Stromal cell of bone marrow (primary cell): Measurements from ENCODE around the gene PAN2.
"Not testable (repeated sequence)": the region's sequence is repeated elsewhere in the genome, so short reads cannot be mapped to it uniquely, and the experiment has no call there.

ENCODE experiments used
- DNase-seq: peaks from one replicate; pipeline ENCODE4 v3.0.0-alpha.2; 2012; ENCODE audit warnings: low read depth

The PAN2 gene

DNA sequence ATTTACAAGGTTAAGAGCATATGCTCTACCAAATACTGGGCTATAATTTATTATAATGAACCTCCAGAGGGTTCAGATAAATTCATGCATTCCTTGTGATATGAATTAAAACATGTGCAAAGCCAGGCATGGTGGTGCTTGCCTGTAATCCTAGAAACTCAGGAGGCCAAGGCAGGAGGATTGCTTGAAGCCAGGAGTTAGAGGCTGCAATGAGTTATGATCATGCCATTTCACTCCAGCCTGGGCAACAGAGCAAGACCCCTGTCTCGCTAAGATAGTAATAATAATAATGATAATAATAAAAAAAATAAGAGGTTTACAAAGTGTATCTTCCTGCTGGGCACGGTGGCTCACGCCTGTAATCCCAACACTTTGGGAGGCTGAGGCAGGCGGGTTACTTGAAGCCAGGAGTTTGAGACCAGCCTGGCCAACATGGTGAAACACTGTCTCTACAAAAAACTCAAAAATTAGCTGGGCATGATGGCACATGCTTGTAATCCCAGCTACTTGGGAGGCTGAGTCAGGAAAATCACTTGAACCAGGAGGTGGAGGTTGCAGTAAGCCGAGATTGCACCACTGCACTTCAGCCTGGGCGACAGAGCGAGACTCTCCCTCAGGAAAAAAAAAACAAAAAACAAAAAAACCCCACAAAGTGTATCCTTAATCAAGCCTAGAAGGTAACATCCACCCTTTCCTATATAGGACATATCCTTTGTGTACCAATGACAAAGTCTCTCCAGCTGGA is 26.4 kb downstream of the PAN2 start:
- no peak for DNase-seq

DNA sequence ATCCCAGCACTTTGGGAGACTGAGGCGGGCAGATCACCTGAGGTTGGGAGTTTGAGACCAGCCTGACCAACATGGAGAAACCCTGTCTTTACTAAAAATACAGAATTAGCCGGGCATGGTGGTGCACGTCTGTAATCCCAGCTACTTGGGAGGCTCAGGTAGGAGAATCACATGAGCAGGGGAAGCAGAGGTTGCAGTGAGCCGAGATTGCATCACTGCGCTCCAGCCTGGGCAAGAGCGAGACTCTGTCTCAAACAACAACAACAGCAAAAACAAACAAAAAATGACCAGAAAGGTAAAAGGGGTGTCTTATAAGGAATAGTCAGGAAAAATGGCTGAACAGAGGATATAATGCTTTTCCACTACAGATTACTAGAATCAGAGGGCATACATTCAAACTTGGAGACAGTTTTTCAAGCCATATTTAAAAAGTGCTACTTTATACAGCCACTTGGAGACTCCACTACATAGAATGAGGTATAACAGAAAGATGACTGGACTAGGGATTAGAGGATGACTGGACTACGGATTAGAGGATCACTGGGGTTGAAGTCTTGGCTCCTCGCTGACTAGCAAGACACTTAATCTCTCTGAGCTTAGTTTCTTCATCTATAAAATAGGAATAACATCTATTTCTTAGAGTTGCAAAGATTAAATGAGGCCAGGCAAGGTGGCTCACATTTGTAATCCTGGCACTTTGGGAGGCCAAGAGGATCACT is 28.8 kb downstream of the PAN2 start:
- no peak for DNase-seq

- DNase-seq: no peak
Measured at GRCh38 chr12:56304276-56304675, 29.5 kb downstream of the PAN2 start.

GRCh38 chr12:56300644-56301464 is 32.9 kb downstream of the PAN2 start:
- DNase-seq: no peak

DNA sequence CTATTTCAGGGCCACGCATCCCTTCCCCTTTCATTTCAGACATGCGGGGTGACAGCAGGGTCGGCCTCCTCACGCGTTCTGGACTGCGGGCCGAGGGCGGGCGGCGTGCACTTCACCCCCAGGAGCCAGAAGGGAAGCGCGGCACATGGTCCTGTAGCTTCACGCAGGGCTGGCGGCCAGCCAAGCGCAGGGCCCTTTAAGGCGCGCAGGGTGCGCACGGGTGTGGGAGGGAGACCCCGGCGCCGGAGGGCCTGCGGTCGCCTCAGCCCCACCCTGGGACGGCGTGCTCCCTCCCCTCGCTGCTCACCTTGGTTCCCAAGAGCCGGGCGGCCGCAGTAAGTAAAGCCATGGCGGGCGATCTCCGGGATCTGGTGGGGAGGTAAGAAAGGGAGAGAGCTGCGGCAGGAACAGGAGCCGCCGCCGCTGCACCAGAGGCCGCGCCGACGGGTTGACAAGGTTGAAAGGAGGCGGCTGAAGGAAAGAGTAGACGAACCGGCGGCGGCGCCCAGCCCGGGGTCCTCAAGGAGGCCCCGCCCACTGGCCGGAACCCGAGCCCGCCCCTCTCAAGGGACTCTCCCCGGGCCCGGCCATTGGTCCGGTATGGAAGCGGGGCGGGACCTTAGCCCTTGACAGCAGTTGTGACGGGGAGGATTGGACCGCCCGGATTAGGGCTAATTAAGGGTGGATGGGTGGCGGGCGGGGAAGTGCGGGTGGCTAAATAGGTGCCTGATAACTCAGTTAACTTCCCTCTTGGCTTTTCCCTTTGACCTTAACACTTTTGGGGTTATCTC is 33.8 kb downstream of the PAN2 start, which contains the start of gene CS:
TSS of gene CS (minus strand) at position 478 of the 791 bp plus-strand sequence. CDS start at position 349, 129 bp downstream.
- DNase-seq: peak; percentile 96

DNA sequence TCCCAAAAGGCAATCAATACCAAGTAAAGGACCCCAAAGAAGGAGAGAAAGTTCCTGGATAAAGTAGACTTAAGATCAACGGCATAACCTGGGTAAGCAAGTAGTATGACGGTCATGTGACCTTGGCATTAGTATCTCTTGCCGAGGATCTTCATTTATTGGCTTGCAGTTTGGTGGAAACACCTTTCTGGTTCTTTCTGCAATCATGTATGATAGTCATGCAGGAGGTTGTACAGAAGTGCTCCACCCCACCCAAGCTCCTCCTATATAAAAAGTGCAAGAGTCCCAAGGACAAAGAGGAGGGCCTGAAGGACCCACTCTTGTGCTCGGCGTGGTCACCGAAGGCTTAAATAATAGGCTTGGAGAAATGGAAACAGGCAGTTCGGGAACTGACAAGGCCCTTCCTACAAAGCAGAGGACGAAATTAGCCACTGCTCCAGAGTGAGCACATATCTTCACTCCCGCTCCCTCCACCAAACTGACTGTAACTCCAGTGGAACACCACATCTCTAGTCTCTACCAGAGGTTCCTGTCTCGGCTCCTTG is 34.4 kb downstream of the PAN2 start:
- DNase-seq: no peak

DNA sequence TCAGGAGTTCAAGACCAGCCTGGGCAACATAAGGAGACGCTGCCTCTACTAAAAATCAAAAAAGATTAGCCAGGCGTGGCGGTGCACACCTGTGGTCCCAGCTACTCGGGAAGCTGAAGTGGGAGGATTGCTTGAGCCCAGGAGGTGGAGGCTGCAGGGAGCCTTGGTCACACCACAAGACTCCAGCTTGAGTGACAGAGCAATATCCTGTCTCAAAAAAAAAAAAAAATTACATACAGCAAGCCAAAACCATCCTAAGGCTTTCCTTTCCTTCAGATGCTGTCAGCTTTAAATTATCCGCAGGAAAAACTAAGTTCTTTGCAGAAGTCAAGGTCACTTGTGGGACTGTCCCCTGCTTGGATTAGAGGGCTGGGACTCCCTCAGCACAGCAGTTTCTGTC is 35.0 kb downstream of the PAN2 start:
- no peak for DNase-seq

DNA sequence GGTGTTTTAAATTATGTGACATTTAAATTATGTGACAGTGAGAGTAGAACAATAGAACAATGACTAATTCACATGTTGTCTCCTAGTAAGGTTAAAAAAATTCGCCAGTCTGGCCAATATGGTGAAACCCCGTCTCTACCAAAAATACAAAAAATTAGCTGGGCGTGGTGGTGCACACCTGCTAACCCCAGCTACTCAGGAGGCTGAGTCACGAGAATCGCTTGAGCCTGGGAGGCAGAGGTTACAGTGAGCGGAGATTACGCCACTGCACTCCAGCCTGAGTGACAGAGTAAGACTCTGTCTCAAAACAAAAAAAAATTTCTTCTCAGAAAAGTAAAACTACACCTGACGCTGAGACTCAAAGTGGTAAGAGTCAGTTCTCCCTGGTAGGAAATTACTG is 36.4 kb downstream of the PAN2 start:
- DNase-seq: no peak

DNA sequence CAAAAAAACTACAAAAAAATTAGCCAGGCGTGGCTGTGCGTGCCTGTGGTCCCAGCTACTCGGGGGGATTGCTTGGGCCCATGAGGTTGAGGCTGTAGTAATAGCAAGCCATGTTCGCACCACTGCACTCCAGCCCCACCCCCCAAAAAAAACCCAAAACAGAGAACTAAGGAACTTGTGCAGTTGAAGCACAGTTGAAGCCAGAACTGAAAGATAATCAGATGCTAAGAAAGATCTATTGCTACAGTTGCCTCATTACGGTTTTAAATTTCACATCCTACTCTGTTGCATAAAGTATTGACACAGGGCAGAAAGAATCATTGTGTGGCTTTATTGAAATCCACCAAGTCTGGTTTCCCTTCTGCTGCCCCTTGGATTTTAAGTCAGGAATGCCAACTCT is 37.5 kb downstream of the PAN2 start:
- no peak for DNase-seq

GRCh38 chr12:56293795-56294194 is 40.0 kb downstream of the PAN2 start:
- DNase-seq: no peak

GRCh38 chr12:56288705-56289387 is 45.0 kb downstream of the PAN2 start:
- no peak for DNase-seq

DNA sequence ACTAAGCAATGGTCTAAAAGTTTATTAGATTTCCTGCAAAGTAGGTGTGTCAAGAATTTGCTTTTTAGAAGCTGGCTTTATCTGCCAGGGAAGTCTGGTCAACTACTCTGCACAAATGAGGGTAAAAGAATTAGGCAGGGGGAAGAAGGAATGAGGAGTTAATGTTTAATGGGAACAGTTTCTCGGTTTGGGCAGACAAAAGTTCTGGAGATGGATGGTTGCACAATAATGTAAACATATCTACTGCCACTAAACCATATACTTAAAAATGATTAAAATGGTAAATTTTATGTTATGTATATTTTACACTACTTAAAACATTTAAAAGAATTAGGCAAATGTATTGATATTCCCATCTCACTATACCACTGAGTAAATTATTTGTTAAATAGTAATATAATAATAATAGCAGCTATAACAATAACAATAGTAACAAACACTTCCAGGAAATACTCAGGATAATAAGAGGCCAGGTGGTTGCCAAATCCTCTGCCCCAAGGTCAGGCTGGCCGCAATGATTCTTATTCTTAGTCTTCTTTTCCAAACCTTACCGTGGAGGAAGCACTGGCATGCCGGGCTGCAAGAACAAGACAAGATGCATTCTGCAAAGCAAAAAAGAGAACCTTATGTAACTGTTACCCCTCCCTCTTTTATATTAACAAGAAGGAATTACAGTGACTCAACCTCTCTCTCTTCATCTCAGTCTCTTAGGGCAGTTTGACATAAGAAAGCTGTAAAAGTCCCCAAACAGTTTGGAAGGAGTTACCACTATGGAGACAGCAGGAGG is 47.6 kb downstream of the PAN2 start:
- no peak for DNase-seq

DNA sequence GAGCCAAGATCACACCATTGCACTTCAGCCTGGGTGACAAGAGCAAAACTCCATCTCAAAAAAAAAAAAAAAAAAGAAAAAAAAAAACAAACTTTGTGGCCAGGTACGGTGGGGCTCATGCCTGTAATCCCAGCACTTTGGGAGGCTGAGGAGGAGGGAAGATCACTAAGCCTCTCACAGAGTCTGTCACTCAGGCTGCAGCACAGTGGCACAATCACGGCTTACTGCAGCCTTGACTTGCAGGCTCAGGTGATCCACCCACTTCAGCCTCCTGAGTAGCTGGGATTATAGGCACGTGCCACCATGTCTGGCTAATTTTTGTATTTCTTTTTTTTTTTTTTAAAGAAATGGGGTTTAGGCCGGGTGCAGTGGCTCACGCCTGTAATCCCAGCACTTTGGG is 49.5 kb downstream of the PAN2 start:
- not testable (repeated sequence) for DNase-seq

DNA sequence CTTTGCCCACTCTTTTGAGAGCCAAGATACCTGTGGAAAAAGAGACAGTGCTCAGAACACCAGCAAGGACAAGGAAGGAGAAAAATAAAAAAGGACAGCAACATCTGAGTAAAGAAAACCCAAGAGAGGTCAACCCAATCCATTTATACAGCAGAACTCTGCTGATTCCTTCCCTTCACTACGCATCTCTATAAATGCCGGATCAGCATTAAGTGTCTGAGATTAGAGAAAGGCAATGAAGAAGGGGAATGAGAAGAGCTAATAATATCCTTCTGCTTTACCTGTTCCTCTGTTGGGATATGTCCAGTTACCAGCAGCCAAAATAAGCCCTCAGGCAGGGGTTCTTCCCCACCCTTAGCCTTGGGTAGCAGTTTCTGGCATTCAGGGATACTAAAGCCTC is 51.2 kb downstream of the PAN2 start:
- DNase-seq: no peak

DNA sequence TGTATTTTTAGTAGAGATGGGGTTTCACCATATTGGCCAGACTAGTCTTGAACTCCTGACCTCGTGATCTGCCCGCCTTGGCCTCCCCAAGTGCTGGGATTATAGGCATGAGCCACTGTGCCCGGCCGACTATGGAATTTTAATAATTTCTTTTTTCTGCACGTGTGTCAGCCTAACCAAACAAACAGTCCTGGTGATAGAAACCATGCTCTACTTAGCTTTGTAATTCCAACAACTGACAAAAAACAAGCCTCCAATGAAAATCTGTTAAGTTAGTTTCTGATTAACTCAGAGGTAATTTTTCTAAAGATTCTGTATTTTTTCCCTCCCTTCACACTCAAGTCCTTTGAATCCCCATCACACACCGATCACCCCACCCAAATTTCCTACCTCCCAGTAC is 51.8 kb downstream of the PAN2 start:
- DNase-seq: no peak

- DNase-seq: no peak
Measured at GRCh38 chr12:56280849-56281248, 53.0 kb downstream of the PAN2 start.

DNA sequence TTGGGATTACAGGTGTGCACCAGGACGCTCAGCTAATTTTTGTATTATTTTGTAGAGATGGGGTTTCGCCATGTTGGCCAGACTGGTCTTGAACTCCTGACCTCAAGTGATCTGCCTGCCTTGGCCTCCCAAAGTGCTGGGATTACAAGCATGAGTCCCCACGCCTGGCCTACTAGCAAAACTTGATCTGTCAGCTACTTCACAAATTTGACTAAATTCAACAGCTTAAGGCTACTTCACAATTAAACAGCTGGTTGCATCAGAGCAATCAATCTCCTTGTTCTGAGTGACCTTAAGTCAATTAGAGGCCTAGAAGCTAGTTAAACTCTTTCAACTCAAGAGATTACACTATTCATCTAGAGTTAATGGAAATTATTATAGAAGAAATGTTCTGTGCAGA is 54.9 kb downstream of the PAN2 start:
- DNase-seq: no peak

DNA sequence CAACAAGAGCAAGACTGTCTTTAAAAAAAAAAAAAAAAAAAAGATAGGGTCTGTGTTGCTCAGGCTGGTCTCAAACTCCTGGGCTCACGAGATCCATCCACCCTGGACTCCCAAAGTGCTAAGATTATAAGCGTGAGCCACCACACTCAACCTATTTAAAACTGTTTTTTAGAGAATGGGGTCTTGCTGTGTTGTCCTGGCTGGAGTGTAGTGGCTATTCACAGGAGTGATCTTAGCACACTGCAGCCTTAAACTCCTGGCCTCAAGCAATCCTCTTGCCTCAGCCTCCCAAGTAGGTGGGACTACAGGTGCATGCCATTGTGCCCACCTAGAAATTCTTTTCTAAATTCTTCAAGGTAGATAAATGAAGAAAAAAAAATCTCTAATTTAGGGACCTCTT is 59.5 kb downstream of the PAN2 start:
- no peak for DNase-seq

GRCh38 chr12:56272468-56272867 is 61.3 kb downstream of the PAN2 start:
- DNase-seq: not testable (repeated sequence)

- no peak for DNase-seq
Measured at GRCh38 chr12:56271031-56271430, 62.8 kb downstream of the PAN2 start.
